GM18867 (cell line): ENCODE measurements around the gene GALNT17.
"Not testable (repeated sequence)": the region's sequence is repeated elsewhere in the genome, so short reads cannot be mapped to it uniquely, and the experiment has no call there.

Experiments
- ATAC-seq: cut with Tn5 transposase; IDR thresholded peaks from one replicate; pipeline ENCODE4 v1.9.1; 2021; ENCODE audit warnings: mild to moderate bottlenecking, moderate library complexity; ENCODE audit not compliant: unreplicated experiment

Gene GALNT17

DNA sequence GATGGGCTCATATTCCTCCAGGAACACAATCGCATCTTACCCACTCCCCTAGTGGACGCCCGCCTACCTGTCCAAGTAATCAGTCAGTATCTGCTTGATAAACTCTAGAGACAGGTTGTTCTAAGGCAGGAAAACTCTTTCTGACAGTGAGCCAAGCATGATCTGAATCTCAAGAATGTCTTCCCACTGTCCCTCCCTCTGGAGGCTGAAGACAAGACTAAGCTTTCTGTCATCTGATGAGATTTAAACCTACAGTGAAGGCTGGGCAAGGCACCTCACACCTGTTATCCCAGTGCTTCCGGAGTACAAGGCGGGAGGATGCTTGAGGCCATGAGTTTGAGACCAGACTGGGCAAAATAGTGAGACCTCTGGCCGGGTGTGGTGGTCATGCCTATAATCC, 586.6 kb downstream of the GALNT17 start:
- ATAC-seq: no peak

DNA sequence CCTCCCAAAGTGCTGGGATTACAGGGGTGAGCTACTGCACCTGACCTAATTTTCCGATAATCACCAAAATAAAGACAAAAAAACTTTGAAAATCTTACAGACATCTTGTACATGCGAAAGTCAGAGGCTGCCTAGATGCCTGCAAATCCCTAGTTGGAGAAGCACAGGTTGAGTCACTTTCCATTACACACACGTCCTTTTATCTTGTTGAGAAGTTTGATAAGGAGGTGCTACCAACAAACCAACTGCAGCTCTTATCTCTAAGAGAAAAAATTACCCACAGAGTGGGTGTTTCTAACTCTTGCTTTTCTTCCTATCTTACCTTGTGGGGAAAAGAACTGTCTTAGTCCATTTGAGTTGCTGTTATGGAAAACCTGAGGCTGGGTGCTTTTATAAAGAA, 589.8 kb downstream of the GALNT17 start:
- ATAC-seq: no peak

DNA sequence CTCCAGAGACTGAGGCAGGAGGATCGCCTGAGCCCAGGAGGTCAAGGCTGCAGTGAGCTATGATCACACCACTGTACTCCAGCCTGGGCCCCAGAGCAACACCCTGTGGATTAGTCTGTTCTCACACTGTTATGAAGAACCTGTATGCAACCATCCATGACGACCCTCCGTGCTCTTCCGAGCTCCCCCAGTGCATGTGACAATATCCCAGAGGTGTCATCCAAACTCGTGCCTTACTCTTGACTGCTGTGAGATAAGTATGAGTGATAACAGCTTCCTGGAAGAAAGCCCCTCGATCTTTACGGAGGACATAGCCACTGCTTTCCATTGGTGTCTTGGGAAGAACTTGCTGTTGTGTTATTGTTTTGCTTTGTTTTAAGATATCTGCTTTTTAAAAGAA, 591.9 kb downstream of the GALNT17 start:
- ATAC-seq: no peak

DNA sequence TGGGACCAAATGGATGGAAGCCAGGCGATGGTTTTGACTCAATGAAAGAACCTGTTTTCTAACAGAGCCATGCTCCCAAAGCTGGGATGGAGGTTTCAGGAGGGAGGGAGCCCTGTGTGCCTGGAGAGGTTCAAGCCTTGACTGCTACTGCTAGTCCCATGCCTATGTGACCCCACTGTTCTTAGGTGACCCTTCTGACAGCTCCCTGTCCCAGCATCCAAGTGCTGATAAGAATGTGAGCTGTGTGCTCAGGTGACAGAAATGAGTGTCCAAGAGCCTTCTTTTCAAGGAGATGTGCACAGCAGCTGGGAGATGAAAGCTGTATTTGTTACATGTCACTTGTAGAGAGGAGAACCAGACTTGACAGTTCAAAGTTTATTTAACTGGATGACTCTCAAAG, 595.4 kb downstream of the GALNT17 start:
- ATAC-seq: no peak

DNA sequence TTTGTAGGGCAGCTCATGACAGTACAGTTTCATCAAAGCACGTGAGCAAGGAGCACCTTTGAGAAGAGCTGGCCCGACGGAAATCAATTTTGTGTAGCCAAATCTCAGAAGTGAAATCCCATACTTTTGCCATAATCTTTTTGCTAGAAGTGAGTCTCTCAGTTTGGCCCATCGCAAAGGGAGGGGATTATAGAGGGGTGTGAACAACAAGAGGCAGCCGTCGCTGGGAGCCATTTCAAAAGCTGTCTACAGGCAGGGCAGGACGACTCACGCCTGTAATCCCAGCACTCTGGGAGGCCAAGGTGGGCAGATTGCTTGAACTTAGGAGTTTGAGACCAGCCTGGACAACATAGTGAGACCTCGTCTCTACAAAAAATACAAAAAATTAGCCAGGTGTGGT, 599.8 kb downstream of the GALNT17 start:
- ATAC-seq: no peak

DNA sequence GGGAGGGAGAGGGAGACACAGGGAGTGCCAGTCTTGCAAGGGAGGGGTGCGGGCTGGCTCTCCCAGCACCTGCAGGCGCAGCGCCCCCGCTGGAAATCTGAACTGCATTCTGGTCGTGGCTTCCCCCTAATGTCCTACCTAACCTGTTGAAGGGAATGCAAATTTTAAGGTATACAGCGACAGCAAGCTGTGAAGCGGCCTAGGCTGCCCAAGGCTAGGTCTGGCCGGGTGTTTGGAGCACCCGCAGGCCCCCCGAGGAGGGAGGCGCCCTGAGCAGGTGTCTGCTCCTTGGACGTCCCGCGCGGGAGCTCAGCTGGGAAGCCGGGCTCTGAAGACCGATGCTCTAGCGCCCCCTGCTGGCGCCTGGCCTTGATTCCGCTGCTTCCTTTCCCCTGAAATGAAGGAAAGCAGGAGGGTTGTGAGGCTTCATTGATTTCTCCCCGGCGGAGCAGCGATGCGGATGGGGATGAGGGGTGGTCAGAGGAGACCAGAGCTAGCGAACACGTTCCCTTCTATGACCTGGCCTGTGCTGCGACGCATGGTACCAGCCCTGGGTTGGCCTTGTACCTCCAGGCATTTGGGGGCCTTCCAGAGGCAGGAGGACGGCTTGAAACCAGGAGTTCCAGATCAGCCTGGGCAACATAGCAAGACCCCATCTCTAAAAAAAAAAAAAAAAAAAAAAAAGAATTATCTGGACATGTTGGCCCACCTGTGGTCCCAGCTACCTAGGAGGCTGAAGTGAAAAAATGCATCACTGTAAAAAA, 601.3 kb downstream of the GALNT17 start:
- ATAC-seq: no peak

DNA sequence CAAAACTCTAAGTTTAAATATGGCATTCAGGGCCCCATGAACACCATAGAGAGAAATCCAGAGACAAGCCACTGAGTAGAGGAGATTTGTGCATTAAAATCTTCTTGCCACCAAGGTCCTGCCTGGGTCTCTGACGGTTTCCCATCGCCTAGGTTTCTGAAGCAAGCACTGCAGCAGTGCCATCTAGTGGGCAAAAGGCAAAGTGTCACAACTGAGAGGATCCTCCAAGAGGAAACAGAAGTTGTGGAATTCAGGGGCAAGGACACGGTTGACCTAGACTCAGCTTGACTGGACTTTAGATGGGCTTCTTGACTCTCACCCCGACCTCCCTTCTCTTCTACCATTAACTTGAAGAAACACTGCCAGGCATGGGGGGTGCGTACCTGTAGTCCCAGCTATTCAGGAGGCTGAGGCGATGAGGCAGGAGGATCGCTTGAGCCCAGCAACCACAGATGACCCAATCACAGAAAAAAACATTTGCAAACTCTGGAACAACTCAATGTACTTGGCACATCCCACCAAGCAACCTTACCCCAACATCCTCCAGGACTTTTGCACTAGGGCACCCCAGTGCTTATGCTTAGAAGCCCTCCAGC, 604.1 kb downstream of the GALNT17 start:
- peak; percentile 48 for ATAC-seq

DNA sequence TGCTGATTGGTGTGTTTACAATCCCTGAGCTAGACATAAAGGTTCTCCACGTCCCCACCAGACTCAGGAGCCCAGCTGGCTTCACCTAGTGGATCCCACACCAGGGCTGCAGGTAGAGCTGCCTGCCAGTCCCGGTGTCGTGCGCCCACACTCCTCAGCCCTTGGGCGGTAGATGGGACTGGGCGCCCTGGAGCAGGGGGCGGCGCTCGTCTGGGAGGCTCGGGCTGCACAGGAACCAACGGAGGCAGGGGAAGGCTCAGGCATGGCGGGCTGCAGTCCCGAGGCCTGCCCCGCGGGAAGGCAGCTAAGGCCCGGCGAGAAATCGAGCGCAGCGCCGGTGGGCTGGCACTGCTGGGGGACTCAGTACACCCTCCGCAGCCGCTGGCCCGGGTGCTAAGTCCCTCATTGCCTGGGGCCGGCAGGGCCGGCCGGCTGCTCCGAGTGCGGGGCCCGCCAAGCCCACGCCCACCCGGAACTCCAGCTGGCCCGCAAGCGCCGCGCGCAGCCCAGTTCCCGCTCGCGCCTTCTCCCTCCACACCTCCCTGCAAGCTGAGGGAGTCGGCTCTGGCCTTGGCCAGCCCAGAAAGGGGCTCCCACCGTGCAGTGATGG, 606.1 kb downstream of the GALNT17 start:
- ATAC-seq: not testable (repeated sequence)

DNA sequence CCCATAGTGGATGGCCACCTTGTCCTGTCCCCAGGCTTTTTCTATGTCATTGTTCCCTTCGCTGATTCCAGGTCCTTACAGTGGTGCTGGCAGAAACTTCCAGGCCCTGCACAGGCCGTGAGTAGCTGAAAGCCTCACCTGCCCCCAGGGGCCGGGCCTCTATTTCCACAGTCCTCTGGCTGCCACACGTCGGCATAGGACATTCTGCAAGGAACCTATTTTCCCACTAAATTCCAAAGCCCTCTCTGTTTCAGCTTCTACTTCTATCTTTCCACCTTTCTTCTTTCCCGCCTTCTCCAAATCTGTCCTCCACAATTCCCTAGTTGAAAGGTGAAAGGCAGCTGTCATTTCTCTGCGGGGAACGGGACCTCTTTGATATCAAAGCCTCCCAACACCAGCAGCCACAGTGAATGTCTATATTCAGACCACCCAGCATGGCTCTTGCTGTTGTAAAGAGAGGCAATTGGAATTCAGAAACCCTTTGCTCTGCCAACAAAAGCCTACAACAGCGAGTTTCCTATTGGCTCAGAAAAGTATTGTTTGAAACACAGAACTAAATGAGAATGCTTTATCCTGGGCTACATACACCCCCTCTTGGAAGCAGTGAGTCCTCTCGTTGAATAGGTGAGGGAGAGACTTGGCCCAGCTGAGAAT, 607.7 kb downstream of the GALNT17 start:
- no peak for ATAC-seq

DNA sequence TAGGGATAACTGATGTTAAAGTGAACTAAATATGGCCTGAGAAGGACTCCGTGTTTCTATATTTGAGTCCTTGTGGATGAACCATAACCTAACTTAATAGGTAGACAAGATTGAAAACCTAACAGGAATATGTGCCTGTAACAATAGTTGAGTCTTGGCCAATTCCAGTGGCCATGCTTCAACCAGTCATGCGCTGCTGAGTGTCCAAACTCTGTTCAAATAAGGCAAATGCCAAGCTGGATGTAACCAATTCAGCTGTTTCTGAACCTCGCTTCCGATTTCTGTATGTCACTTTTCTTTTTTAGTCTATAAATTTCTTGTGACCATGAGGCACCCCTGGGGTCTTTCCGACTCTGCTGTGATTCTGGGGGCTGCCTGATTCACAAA, 608.2 kb downstream of the GALNT17 start:
- no peak for ATAC-seq

DNA sequence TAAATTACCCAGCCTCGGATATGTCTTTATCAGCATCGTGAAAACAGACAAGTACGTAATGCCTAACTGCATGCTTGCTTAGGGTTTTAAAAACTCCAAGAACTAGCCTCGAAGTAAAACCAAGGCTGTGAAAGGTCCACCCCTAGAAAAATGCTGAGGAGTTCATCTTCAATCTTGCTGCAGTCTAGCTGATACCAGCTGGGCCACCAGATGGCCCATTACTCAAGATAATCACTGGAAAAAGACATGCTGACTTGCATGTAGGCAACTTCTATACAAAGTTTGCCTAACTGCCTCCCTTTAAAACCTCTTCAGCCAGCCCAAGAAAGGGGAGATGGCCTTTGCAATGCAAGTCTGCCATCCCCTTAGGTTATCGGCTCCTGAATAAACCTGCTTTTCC, 614.1 kb downstream of the GALNT17 start:
- no peak for ATAC-seq

DNA sequence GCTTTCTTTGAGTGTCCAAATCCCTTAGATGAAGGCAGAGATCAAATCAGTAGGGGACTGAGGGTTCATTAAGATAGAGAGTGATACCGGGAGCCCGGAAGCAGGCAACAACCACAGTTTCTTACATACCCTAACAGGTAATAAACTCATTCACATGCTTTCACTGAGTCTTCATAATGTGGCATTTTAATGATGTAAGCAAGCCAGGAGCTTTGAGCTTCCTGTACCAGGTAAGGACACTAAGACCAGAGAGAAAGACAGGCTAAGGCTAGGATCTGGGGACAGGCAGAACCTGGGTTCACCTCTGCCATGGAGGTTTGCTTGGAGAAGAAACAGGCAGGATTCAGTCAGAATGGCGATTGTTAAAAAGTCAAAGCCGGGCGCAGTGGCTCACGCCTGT, 618.3 kb downstream of the GALNT17 start:
- ATAC-seq: no peak

DNA sequence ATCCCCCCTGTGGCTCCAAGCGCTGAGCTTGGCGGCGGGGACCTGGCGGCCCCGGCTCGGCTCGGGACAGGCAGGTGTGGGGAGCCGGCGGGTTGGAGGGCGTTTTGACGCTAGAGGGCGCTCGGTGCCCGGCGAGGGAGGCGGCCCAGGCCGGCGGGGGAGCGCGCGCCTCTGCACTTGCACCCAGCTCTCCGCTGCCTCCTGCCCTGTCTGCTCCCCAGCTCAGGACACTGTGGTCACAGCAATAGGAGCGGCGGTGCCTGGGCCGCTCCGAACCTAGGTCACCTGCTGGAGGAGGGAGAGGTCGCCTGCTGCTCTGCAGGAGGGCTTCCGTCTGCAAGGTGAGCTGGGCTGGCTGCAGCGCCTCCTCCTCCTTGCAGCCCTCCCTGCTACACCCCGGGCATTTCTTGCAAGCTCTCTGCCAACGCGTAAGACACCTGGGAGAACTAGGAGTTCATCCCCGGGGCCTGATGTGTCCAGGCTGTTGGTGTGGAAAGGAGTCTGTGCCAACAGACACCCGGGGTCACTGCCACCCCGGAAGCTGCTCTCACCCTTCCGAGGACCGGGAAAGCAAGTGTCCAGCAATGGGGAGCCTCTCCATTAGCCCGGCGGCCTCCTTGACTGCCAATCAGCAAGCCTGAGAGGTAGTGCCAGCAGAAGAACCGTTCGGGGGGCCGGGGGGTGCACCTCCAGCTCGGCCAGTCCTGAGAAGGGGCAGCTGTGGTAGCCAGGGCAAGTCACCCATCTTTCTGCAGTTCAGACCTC, 620.4 kb downstream of the GALNT17 start:
- ATAC-seq: no peak

DNA sequence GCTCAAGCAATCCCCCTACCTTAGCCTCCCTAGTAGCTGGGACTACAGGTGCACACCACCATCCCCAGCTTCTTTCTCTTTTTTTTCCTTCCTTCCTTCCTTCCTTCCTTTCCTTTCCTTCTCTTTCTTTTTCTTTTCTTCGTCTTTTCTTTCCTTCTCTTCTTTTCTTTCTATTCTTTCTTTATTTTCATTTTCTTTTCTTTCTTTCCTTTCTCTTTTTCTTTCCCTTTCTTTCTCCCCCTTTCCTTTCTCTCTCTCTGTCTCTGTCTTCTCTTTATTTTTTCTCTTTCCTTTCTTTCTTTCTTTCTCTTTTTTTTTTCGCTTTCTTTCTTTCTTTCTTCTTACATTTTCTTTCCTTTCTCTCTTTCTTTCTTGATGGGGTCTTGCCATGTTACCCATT, 621.3 kb downstream of the GALNT17 start:
- no peak for ATAC-seq

DNA sequence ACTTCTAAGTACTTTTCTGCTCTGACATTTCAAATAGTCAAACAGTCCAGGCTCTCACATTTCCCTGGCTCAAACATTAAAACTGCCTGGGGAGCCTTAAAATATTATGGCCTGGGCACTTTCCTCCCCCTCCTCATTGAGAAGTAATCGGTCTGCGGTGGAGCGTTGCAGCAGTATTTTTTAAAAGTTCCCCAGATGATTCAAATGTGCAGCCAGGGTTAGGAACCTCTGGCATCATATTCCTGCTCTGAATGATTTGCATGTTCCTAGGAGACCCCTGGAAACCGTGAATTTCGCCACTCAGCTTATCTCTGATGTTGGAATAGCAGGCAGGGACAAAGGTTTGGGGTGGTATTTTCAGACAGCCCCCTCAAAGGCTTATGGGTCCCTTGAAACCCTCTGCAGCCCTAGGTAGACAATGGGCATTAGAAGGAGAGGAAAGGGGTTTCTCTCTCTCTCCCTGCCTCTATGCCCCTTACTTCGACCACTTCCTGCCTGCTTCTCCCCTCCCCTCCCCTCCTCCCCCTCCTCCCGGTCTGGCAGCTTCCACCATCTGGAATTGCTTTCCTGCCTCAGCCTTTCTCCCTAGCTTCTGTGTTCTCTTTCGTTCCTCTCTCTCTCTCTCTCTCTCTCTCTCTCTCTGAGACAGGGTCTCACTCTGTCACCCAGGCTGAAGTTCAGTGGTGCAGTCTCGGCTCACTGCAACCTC, 622.2 kb downstream of the GALNT17 start:
- no peak for ATAC-seq

DNA sequence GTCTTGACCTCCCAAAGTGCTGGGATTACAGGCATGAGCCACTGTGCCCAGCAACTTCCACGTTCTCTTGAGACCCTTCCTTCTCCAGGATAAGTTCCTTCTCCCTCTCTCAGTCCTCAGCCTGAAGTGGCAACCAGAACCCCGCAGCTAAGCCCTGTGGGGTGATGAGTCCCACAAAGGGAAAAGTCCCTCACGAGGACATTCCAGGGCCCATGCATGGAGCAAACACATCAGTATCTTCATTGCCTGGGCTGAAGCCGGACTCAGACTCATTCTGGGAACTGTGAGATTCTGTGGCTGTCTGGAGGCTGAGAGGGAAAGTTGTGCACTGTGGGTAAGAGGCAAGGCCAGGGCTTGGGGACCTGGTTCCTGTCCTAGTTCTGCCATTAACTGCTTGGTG, 622.9 kb downstream of the GALNT17 start:
- ATAC-seq: no peak

DNA sequence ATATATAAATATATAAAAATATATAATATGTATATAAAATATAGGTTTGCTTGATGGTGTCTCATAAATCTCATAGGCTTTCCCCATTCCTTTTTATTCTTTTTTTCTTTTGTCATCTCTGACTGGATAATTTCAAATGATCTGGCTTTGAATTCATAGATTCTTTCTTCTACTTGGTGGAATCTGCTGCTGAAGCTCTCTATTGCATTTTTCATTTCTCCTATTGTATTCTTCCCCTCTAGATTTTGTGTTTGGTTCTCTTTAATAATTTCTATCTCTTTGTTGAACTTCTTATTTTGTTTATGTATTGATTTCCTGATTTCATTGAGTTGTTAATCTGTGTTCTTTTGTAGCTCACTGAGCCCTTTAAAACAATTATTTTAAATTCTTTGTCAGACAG, 629.4 kb downstream of the GALNT17 start:
- no peak for ATAC-seq
